HG03354 (cell line): ENCODE measurements around the gene PALS2.

Source experiments
- ATAC-seq: cut with Tn5 transposase; IDR thresholded peaks from one replicate; pipeline ENCODE4 v1.9.1; 2021; ENCODE audit warnings: mild to moderate bottlenecking; ENCODE audit not compliant: unreplicated experiment, poor library complexity, severe bottlenecking

PALS2 gene, protein sequence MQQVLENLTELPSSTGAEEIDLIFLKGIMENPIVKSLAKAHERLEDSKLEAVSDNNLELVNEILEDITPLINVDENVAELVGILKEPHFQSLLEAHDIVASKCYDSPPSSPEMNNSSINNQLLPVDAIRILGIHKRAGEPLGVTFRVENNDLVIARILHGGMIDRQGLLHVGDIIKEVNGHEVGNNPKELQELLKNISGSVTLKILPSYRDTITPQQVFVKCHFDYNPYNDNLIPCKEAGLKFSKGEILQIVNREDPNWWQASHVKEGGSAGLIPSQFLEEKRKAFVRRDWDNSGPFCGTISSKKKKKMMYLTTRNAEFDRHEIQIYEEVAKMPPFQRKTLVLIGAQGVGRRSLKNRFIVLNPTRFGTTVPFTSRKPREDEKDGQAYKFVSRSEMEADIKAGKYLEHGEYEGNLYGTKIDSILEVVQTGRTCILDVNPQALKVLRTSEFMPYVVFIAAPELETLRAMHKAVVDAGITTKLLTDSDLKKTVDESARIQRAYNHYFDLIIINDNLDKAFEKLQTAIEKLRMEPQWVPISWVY

DNA sequence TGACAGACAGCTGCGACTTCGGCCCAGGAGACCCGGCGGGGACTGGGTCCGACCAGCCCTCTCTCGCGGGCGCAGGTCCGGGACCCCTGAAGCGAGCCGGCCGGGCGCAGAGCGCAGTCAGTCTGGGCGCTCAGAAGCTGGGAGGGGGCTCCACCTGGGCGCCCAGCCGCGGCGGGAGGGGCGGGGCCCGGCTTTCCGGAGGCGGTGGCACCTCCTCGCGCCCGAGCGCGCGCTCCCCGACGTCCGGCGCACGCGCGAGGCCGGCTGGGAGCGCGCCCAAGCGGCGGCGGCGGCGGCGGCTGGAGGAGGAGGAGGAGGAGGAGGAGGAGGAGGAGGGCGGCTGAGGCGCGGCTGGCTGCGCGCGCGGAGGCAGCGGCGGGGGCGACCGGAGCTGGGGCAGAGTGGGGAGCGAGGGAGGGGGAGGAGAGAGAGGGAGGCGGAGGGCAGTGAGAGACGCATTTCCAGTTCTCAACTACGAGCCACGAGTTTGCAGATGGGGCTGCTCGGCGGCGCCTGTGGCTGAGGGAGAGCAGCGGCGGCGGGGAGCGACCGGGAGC, at the start of gene PALS2:
Gene PALS2, plus strand, starts transcription at position 456 of the 557 bp plus-strand sequence. CDS start 50,216 bp downstream, outside the sequence.
- peak; percentile 49 for ATAC-seq

- ATAC-seq: no peak
Observed at GRCh38 chr7:24531255-24531654, 42.0 kb upstream of the PALS2 start.

DNA sequence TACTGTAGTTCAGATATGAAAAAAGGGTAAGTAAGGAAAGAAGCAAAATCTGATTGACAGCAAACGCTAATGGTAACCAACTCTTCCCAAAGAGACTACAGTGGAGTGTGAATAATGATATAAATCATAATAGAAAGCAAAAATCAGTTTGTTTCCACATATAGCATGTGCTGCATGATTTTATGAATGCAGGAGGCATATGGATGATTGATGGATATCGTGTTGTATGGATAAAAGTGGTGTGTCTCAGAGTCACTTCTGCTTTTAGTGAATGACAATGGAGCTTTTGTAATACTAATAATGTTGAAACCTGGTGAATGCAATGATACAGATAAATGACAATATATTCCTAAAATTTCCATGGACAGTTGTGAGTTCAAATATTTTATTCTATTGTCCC, 36.6 kb upstream of the PALS2 start:
- ATAC-seq: no peak

- ATAC-seq: no peak
Observed at GRCh38 chr7:24540956-24541355, 32.3 kb upstream of the PALS2 start.

GRCh38 chr7:24545215-24545614, 28.0 kb upstream of the PALS2 start:
- ATAC-seq: no peak

GRCh38 chr7:24548390-24548789, 24.9 kb upstream of the PALS2 start:
- ATAC-seq: no peak

DNA sequence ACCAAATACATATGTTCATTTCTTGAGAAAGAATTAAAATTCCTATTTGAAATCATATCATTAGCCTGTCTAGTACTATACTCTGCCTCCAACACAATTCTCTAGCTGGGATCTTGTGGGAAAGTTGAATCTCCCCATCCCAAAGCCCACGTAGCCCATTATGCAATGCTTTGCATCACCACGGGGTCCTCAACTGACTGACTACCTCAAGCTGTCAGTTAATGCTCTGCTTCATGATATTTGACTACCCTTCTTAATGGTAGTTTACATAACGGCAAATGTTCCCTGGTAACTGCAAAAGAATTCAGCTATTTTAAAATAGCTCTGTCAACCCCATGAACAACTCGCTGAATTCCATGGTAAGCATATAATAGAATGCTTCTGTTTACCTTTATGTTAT, 23.3 kb upstream of the PALS2 start:
- no peak for ATAC-seq

- ATAC-seq: no peak
Observed at GRCh38 chr7:24555184-24555583, 18.1 kb upstream of the PALS2 start.

DNA sequence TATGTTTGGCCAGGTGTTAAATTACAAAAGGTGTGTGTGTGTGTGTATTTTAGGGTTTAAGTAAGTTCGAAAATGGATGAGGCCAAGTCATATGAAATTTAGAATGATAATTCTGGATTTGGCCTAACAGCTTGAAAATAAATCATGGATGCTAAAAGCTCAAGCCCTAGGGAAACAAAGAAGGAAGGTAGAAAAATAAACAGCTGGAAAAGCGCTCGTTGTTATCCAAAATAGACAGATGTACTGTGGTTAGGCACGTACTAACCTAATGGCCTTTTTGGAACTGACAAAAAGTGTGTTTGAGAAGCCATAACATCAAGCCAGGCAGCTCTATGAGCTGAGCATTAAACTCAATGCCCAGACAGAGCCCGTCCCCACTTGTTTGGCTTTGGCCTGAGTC, 17.5 kb upstream of the PALS2 start:
- no peak for ATAC-seq

DNA sequence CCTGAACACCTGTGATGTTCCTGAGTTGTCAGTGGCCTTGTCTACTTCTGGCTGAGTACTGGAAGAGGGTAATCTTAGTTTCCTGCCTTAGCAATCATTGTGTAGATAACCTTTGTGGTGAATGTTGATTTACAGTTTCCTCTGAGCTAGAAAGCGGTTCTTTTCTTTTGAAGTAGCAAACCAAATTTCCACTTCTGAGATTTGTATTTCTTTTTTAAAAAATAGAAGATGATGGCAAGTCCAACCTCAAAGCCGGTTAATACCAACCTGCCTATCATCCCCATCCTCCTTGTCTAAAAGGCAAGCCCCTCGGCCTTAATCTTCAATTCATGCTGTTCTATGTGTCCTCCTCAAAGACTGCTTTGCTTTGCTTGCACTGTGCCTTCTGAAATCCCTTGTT, 12.5 kb upstream of the PALS2 start:
- ATAC-seq: no peak

DNA sequence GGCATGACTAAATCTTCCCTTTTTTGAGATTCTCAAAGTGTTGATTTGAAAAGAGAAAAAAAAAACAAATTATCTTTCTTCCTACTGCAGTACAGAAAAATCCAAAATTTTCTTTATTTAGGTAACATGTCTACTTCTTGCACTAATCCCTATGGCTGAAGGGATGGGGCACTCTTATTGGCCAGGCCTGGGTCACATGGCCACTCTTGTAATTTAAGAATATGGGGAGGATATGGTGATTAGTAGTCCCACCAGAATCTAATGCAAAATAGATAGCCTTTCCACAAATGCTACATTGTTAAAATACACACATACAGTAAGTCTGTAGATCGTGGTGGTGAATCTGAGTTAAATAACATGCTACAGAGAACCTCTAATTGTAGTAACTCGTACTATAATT, 7.0 kb upstream of the PALS2 start:
- ATAC-seq: no peak

GRCh38 chr7:24570983-24571382, 2.3 kb upstream of the PALS2 start:
- no peak for ATAC-seq

- ATAC-seq: no peak
Observed at GRCh38 chr7:24572016-24572392, 1.2 kb upstream of the PALS2 start.

GRCh38 chr7:24572393-24572996, 757 bp upstream of the PALS2 start:
- ATAC-seq: no peak

- ATAC-seq: peak; percentile 40
Observed at GRCh38 chr7:24573554-24574338, 494 bp downstream of the PALS2 start.

DNA sequence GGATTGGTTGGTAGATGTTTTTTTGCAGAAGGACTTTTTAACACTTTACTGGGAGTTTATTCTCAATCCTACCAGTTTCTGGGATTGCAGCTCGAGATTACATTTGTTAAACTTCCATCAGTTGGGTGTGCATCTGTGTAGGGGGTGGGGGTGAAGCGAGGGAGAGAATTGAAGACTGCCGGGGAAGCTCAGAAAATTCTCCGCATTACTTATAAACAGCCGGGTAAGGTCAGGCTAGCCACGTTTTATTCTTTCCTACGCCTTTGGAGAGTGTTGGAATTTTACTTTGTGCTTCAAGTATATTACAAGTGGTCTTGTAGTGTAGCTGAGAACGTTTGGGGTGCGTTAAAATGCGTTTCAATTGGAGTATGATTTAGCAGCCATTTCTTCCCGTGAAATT, 1.1 kb downstream of the PALS2 start:
- ATAC-seq: no peak

DNA sequence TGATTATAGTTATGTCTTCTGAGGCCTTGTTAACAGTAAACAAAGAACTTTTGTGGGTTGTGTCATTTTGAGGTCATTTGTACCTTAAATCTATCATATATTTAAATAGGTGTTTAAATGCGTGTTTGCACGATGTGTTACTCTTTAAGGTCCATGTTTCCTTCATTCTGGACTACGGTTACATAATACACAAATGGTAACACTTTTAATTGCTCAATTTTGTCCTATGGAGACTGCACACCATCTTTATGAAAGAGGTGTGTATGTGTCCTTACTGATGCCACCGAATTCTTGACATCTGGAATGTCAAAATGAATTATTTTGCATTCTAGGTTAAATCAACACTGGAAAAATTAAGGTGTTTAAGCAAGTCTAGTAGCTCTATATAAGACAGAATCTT, 1.7 kb downstream of the PALS2 start:
- no peak for ATAC-seq

DNA sequence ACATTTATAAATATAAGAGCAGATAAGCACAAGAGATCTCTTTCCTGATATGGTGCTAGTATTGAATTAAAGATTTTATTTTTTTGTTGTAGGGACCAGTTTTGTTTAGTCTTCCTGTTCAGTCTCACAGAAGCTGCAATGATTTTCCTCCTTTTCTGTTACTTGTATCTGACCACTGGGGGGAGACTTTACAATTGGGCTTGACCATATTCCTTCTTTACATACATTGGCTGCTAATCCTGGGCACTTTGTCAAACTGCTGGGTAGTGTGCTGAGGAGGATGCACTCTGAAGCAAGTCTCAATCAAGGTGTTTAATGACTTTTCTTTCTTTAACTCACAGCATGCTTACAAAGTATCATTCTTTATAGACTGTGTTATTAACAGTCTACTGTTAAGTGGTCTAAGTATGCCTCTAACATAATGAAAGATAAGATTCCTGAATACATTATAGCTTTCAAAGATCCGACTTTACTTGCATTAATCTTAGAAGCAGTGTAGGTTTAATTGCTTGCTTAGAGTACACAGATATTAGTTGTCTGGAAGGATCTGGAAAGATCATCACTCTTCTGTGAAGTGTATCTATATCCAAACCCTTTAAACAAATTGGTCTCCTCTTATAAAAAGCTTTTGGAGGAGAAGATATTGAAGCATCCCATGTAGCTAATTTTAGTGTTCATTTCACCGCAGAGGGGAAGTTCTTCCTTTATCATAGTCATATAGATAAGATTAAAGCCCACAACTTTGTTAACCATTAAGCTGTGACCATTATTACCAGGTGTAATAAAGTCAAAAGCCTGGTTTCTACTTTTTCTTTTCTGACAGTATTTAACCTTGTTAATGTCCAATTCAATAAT, 3.1 kb downstream of the PALS2 start:
- ATAC-seq: peak; percentile 25

DNA sequence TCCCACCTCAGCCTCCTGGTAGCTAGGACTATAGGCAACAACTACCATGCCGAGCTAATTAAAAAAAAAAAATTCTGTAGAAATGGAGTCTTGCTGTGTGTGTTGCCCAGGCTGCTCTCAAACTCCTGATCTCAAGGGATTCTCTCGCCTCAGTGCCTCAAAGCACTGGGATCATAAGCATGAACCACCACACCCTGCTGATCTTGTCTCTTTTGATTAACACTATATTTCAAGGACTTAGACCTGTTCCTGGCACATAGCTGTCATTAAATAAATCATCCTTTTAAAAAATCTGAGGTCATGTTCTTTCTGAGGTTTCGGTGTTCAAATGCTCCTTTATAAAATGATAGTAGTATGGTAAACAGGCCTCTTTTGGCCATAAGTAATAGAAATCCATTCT, 4.8 kb downstream of the PALS2 start:
- ATAC-seq: no peak
